Tibial nerve (tissue), 4 donors: ENCODE data around the gene PCDH9. TPM values are rescaled to one million over a fixed set of nuclear protein-coding genes. Genes with fewer than 3 reads are reported as not detected.

Experiments
- DNase-seq, 2 donors: peaks; one replicate each; pipeline ENCODE4 v3.0.0-alpha.2; 2019; ENCODE audit warnings: low spot score in 2 of 2
- H3K27ac ChIP-seq, 4 donors: fragments of 200-600 bp; sonication (generic) in 3 of 4; one replicate each; pipeline ENCODE4 v1.5.1; 2017 to 2019; ENCODE audit warnings: mild to moderate bottlenecking in 1 of 4
- H3K27me3 ChIP-seq, 2 donors: fragments of 200-600 bp; sonication (generic) in 1 of 2; one replicate each; pipeline versions ENCODE4 v1.5.1 to v1.6.0; 2017 to 2019
- H3K36me3 ChIP-seq, 3 donors: fragments of 200-600 bp; sonication (generic); one replicate each; pipeline ENCODE4 v1.5.1; 2018 to 2019
- H3K4me1 ChIP-seq, 4 donors: fragments of 200-600 bp; sonication (generic) in 3 of 4; one replicate each; pipeline ENCODE4 v1.5.1; 2017 to 2019
- H3K4me3 ChIP-seq, 4 donors: fragments of 200-600 bp; sonication (generic) in 3 of 4; one replicate each; pipeline ENCODE4 v1.5.1; 2017 to 2019; ENCODE audit warnings: mild to moderate bottlenecking in 1 of 4, moderate library complexity in 1 of 4
- H3K9me3 ChIP-seq, 4 donors: fragments of 200-600 bp; sonication (generic) in 3 of 4; one replicate each; pipeline ENCODE4 v1.5.1; 2017 to 2019
- CTCF ChIP-seq, 5 experiments: fragments of 200-600 bp in 3 of 5; fragments of 450-650 bp in 2 of 5; sonication (generic) in 3 of 5; IDR thresholded peaks; one replicate each; pipeline ENCODE4 v1.5.1; 2016 to 2019; ENCODE audit warnings: antibody characterized with exemption in 5 of 5, mild to moderate bottlenecking in 3 of 5, moderate library complexity in 2 of 5
- EP300 ChIP-seq, 2 donors: sonication (generic); formaldehyde crosslinking; IDR thresholded peaks; one replicate each; pipeline ENCODE4 v1.6.1; 2017; ENCODE audit warnings: antibody characterized with exemption in 2 of 2, mild to moderate bottlenecking in 1 of 2
- POLR2A ChIP-seq, 2 donors: fragments of 450-650 bp; IDR thresholded peaks; one replicate each; pipeline ENCODE4 v1.6.1; 2017; ENCODE audit warnings: antibody characterized with exemption in 2 of 2, mild to moderate bottlenecking in 2 of 2, moderate library complexity in 2 of 2
- WGBS, 2 donors: methylation state at CpG; one replicate each; pipeline ENCODE4 v1.1.5; 2018; 5-methylcytosine and 5-hydroxymethylcytosine counted together
- total RNA-seq, 4 donors: library from RNA; depleted of rRNA; stranded (reverse); fragments of >200 nt; gene quantifications; one replicate each; pipeline ENCODE4 v1.1.0, GENCODE V29; 2016

The PCDH9 gene
- total RNA-seq, 4 donors from 2014 or later, result 11.8 to 28.6 (median 14.4) TPM

GRCh38 chr13:66348745-66349690 lies 881.1 kb downstream of the PCDH9 start:
- no peak for DNase-seq
- Histone ChIP-seq H3K9me3 (no peaks in the 10 kb centered on the region), H3K27ac (no peak overlapping the region), H3K27me3 (no peaks in the 10 kb centered on the region), H3K36me3 (no peaks in the 10 kb centered on the region), H3K4me3 (no peak overlapping the region), H3K4me1 (peaks cover 0 to 12% (median 0%) of the 10 kb centered on the region in 4 donors)
- TF ChIP-seq POLR2A (IDR thresholded peaks at IDR 0.05), result no peak
- no peak for TF ChIP-seq CTCF (IDR thresholded peaks at IDR 0.05)
- no peak for TF ChIP-seq EP300 (IDR thresholded peaks at IDR 0.05)
- 73 to 75% methylated on average over 5 of the region's 5 CpGs for WGBS, 2 donors

GRCh38 chr13:66347486-66348117 lies 882.5 kb downstream of the PCDH9 start:
- Histone ChIP-seq H3K4me3 (no peak overlapping the region), H3K27me3 (no peaks in the 10 kb centered on the region), H3K9me3 (no peaks in the 10 kb centered on the region), H3K36me3 (no peaks in the 10 kb centered on the region), H3K27ac (no peak overlapping the region), H3K4me1 (peaks cover 0 to 9% (median 0%) of the 10 kb centered on the region in 4 donors)
- DNase-seq, result no peak
- TF ChIP-seq CTCF (IDR thresholded peaks at IDR 0.05) (no peak), EP300 (IDR thresholded peaks at IDR 0.05) (no peak), POLR2A (IDR thresholded peaks at IDR 0.05) (no peak)
- WGBS, 2 donors, result 92 to 96% methylated on average over 4 of the region's 4 CpGs

GRCh38 chr13:66345971-66346370 lies 884.2 kb downstream of the PCDH9 start:
- H3K36me3 ChIP-seq, result no peaks in the 10 kb centered on the region
- 74 to 86% methylated on average over 8 of the region's 8 CpGs for WGBS, 2 donors
- H3K27ac ChIP-seq, result no peak overlapping the region
- H3K4me3 ChIP-seq, result no peak overlapping the region
- DNase-seq, result no peak
- peaks cover 0 to 9% (median 0%) of the 10 kb centered on the region in 4 donors for H3K4me1 ChIP-seq
- H3K9me3 ChIP-seq, result no peaks in the 10 kb centered on the region
- no peak for TF ChIP-seq EP300 (IDR thresholded peaks at IDR 0.05)
- TF ChIP-seq CTCF (IDR thresholded peaks at IDR 0.05), result no peak
- no peak for TF ChIP-seq POLR2A (IDR thresholded peaks at IDR 0.05)
- H3K27me3 ChIP-seq, result no peaks in the 10 kb centered on the region

- H3K27me3 ChIP-seq, result no peaks in the 10 kb centered on the region
- H3K4me3 ChIP-seq, result no peak overlapping the region
- no peak overlapping the region for H3K27ac ChIP-seq
- no peaks in the 10 kb centered on the region for H3K9me3 ChIP-seq
- TF ChIP-seq POLR2A (IDR thresholded peaks at IDR 0.05) (no peak), EP300 (IDR thresholded peaks at IDR 0.05) (no peak), CTCF (IDR thresholded peaks at IDR 0.05) (no peak)
- no peaks in the 10 kb centered on the region for H3K36me3 ChIP-seq
- H3K4me1 ChIP-seq, result peaks cover 0 to 9% (median 0%) of the 10 kb centered on the region in 4 donors
- WGBS, 2 donors, result 76 to 80% methylated on average over 6 of the region's 6 CpGs
- no peak for DNase-seq
Measured at GRCh38 chr13:66345518-66345810, 884.7 kb downstream of the PCDH9 start.
